ENCODE results near the gene TRMT1. TPM values are rescaled to one million over a fixed set of nuclear protein-coding genes. Genes with fewer than 3 reads are reported as not detected.

TRMT1 gene
- total RNA-seq, 1 experiment from 2014 or later, result 106 TPM

- Mint-ChIP-seq H3K4me3 (peak within 1 kb of the TSS; percentile 99), H3K4me1 (peaks cover 13% of the 10 kb centered on the region), H3K36me3 (peaks cover 20% of the 10 kb centered on the region), H3K27me3 (ENCODE audit: low read depth) (peaks cover 7% of the 10 kb centered on the region; the same call in 1 of the 2 replicates), H3K27ac (peak within 1 kb of the TSS; percentile 99), H3K9me3 (no peaks in the 10 kb centered on the region)
- ChIA-PET POLR2A (interaction anchor here (0.6 to 2.5 kb wide), 9 partner anchors 14 to 51 kb away, joined by 3 to 29 read pairs (median 5); partner anchors contain the start of gene NACC1), CTCF (interaction anchor here (1.1 to 2.5 kb wide), 16 partner anchors 9 to 185 kb away, joined by 3 to 31 read pairs (median 5); partner anchors contain the start of gene NACC1)
- DNase-seq (ENCODE audit: low spot score) (peak; percentile 90), ATAC-seq (peak; percentile 18)
- TF ChIP-seq SMAD3 (CRISPR knock-in tag; IDR thresholded peaks at IDR 0.05; ENCODE audit: borderline replicate concordance), result no peak
- TF ChIP-seq SP1 (CRISPR knock-in tag; conservative IDR thresholded peaks at IDR 0.05), result peak; percentile 95
- TF ChIP-seq NFYB (CRISPR knock-in tag; conservative IDR thresholded peaks at IDR 0.05; ENCODE audit: low read depth), result no peak
- TF ChIP-seq ZNF671 (CRISPR knock-in tag; IDR thresholded peaks at IDR 0.05), result no peak
- no peak for TF ChIP-seq SMAD4 (CRISPR knock-in tag; IDR thresholded peaks at IDR 0.05)
- no peak for TF ChIP-seq ZNF416 (CRISPR knock-in tag; IDR thresholded peaks at IDR 0.05)
- no peak for TF ChIP-seq RORB (CRISPR knock-in tag; IDR thresholded peaks at IDR 0.05)
- TF ChIP-seq, protein P1, sequence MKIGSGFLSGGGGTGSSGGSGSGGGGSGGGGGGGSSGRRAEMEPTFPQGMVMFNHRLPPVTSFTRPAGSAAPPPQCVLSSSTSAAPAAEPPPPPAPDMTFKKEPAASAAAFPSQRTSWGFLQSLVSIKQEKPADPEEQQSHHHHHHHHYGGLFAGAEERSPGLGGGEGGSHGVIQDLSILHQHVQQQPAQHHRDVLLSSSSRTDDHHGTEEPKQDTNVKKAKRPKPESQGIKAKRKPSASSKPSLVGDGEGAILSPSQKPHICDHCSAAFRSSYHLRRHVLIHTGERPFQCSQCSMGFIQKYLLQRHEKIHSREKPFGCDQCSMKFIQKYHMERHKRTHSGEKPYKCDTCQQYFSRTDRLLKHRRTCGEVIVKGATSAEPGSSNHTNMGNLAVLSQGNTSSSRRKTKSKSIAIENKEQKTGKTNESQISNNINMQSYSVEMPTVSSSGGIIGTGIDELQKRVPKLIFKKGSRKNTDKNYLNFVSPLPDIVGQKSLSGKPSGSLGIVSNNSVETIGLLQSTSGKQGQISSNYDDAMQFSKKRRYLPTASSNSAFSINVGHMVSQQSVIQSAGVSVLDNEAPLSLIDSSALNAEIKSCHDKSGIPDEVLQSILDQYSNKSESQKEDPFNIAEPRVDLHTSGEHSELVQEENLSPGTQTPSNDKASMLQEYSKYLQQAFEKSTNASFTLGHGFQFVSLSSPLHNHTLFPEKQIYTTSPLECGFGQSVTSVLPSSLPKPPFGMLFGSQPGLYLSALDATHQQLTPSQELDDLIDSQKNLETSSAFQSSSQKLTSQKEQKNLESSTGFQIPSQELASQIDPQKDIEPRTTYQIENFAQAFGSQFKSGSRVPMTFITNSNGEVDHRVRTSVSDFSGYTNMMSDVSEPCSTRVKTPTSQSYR (CRISPR knock-in tag; IDR thresholded peaks at IDR 0.05), result 0 out of 2 replicates have a peak, but pooled peaks have one; percentile 6
- no peak for TF ChIP-seq E2F4 (CRISPR knock-in tag; IDR thresholded peaks at IDR 0.05; ENCODE audit: borderline replicate concordance, low read depth)
- TF ChIP-seq CREB1 (CRISPR knock-in tag; IDR thresholded peaks at IDR 0.05), result 0 out of 2 replicates have a peak, but pooled peaks have one; percentile 12
- peak; percentile 67 for TF ChIP-seq USF2 (CRISPR knock-in tag; IDR thresholded peaks at IDR 0.05)
- TF ChIP-seq MYBL2 (CRISPR knock-in tag; IDR thresholded peaks at IDR 0.05), result 0 out of 2 replicates have a peak, but pooled peaks have one; percentile 33
- TF ChIP-seq, protein P2, sequence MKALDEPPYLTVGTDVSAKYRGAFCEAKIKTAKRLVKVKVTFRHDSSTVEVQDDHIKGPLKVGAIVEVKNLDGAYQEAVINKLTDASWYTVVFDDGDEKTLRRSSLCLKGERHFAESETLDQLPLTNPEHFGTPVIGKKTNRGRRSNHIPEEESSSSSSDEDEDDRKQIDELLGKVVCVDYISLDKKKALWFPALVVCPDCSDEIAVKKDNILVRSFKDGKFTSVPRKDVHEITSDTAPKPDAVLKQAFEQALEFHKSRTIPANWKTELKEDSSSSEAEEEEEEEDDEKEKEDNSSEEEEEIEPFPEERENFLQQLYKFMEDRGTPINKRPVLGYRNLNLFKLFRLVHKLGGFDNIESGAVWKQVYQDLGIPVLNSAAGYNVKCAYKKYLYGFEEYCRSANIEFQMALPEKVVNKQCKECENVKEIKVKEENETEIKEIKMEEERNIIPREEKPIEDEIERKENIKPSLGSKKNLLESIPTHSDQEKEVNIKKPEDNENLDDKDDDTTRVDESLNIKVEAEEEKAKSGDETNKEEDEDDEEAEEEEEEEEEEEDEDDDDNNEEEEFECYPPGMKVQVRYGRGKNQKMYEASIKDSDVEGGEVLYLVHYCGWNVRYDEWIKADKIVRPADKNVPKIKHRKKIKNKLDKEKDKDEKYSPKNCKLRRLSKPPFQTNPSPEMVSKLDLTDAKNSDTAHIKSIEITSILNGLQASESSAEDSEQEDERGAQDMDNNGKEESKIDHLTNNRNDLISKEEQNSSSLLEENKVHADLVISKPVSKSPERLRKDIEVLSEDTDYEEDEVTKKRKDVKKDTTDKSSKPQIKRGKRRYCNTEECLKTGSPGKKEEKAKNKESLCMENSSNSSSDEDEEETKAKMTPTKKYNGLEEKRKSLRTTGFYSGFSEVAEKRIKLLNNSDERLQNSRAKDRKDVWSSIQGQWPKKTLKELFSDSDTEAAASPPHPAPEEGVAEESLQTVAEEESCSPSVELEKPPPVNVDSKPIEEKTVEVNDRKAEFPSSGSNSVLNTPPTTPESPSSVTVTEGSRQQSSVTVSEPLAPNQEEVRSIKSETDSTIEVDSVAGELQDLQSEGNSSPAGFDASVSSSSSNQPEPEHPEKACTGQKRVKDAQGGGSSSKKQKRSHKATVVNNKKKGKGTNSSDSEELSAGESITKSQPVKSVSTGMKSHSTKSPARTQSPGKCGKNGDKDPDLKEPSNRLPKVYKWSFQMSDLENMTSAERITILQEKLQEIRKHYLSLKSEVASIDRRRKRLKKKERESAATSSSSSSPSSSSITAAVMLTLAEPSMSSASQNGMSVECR (CRISPR knock-in tag; IDR thresholded peaks at IDR 0.05; ENCODE audit: borderline replicate concordance), result peak; percentile 72; the same call in 1 of the 2 replicates
- TF ChIP-seq GTF2I (CRISPR knock-in tag; conservative IDR thresholded peaks at IDR 0.05), result no peak
- no peak for TF ChIP-seq ZNF138 (CRISPR knock-in tag; conservative IDR thresholded peaks at IDR 0.05)
- TF ChIP-seq USF1 (CRISPR knock-in tag; IDR thresholded peaks at IDR 0.05), result peak; percentile 52; the same call in 1 of the 2 replicates
- no peak for TF ChIP-seq OVOL2 (CRISPR knock-in tag; IDR thresholded peaks at IDR 0.05; ENCODE audit: borderline replicate concordance)
- no peak for TF ChIP-seq NR3C1 (CRISPR knock-in tag; conservative IDR thresholded peaks at IDR 0.05; ENCODE audit: low read depth)
- no peak for TF ChIP-seq SOX15 (CRISPR knock-in tag; IDR thresholded peaks at IDR 0.05)
- no peak for TF ChIP-seq ESRRA (CRISPR knock-in tag; IDR thresholded peaks at IDR 0.05; ENCODE audit: borderline replicate concordance)
- TF ChIP-seq, protein P3, sequence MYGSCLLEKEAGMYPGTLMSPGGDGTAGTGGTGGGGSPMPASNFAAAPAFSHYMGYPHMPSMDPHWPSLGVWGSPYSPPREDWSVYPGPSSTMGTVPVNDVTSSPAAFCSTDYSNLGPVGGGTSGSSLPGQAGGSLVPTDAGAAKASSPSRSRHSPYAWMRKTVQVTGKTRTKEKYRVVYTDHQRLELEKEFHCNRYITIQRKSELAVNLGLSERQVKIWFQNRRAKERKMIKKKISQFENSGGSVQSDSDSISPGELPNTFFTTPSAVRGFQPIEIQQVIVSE (CRISPR knock-in tag; IDR thresholded peaks at IDR 0.05; ENCODE audit: borderline replicate concordance), result no peak
- TF ChIP-seq ZNF263 (CRISPR knock-in tag; IDR thresholded peaks at IDR 0.05; ENCODE audit: low read depth), result no peak
- 0 out of 2 replicates have a peak, but pooled peaks have one; percentile 63 for TF ChIP-seq CREM (CRISPR knock-in tag; IDR thresholded peaks at IDR 0.05)
- no peak for TF ChIP-seq ATF3 (CRISPR knock-in tag; conservative IDR thresholded peaks at IDR 0.05)
- TF ChIP-seq ZNF219 (CRISPR knock-in tag; IDR thresholded peaks at IDR 0.05; ENCODE audit: borderline replicate concordance), result no peak
- peak; percentile 73 for TF ChIP-seq GABPB1 (CRISPR knock-in tag; IDR thresholded peaks at IDR 0.05)
- no peak for TF ChIP-seq FOXJ3 (CRISPR knock-in tag; IDR thresholded peaks at IDR 0.05; ENCODE audit: borderline replicate concordance)
Observed at GRCh38 chr19:13150187-13150930, 33.8 kb upstream of the TRMT1 start, which contains the start of the genes IER2 and STX10. IER2 (plus strand) TSS chr19:13150411; CDS start chr19:13153187, 2,776 bp downstream. STX10 (minus strand) TSS chr19:13150375; CDS start chr19:13150173, 202 bp downstream.

Measured in WTC11 (cell line).